Lower leg skin (tissue), 3 donors: ENCODE measurements around the gene AGGF1.

Experiments used
- POLR2A ChIP-seq, 2 donors: fragments of 450-650 bp; IDR thresholded peaks; one replicate each; pipeline ENCODE4 v1.6.1; 2016 to 2017; ENCODE audit warnings: antibody characterized with exemption in 2 of 2, mild to moderate bottlenecking in 1 of 2, moderate library complexity in 1 of 2
- TF ChIP-seq, protein P1 (sequence below), 3 donors: fragments of 450-650 bp; IDR thresholded peaks; one replicate each; pipeline ENCODE4 v1.5.1; 2016; ENCODE audit warnings: antibody characterized with exemption in 3 of 3, mild to moderate bottlenecking in 3 of 3, moderate library complexity in 2 of 3

GRCh38 chr5:77066823-77067442 lies 36.7 kb downstream of the AGGF1 start:
- TF ChIP-seq, protein P1, sequence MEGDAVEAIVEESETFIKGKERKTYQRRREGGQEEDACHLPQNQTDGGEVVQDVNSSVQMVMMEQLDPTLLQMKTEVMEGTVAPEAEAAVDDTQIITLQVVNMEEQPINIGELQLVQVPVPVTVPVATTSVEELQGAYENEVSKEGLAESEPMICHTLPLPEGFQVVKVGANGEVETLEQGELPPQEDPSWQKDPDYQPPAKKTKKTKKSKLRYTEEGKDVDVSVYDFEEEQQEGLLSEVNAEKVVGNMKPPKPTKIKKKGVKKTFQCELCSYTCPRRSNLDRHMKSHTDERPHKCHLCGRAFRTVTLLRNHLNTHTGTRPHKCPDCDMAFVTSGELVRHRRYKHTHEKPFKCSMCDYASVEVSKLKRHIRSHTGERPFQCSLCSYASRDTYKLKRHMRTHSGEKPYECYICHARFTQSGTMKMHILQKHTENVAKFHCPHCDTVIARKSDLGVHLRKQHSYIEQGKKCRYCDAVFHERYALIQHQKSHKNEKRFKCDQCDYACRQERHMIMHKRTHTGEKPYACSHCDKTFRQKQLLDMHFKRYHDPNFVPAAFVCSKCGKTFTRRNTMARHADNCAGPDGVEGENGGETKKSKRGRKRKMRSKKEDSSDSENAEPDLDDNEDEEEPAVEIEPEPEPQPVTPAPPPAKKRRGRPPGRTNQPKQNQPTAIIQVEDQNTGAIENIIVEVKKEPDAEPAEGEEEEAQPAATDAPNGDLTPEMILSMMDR (IDR thresholded peaks at IDR 0.05): no peak
- TF ChIP-seq POLR2A (IDR thresholded peaks at IDR 0.05): no peak
